OCI-LY7 (cell line): ENCODE results near the gene C20orf96. TPM values are rescaled to one million over a fixed set of nuclear protein-coding genes. Genes with fewer than 3 reads are reported as not detected.
A peak's percentile ranks its signal among the peaks of the same experiment; 100 is the strongest.

Experiments
- BruUV-seq: library from RNA; stranded (reverse); fragments of 400-500 nt; replicated peaks from 2 replicates; lab custom pipeline; 2021; lab: Mats Ljungman, UMichigan
- CTCF ChIA-PET: fragments of 300-600 bp; sonication (Branson Sonifier 250); formaldehyde crosslinking; loops from one replicate; lab custom pipeline; 2022; ENCODE audit warnings: antibody characterized with exemption; ENCODE audit not compliant: unreplicated experiment; lab: Charles Lee
- POLR2A ChIA-PET: fragments of 300-600 bp; sonication (Branson Sonifier 250); formaldehyde crosslinking; loops from one replicate; lab custom pipeline; 2022; ENCODE audit warnings: antibody characterized with exemption; lab: Charles Lee
- DNase-seq: peaks from one replicate; pipeline ENCODE4 v3.0.0-alpha.2; 2015; ENCODE audit warnings: low spot score
- H2AFZ ChIP-seq: fragments of 200-600 bp; sonication (generic), shearing (Covaris generic); 2 replicates; pipeline ENCODE4 v1.6.1; 2014; ENCODE audit warnings: mild to moderate bottlenecking, antibody characterized with exemption, low read length, moderate library complexity
- H3K27ac ChIP-seq: fragments of 200-600 bp; sonication (generic); 2 replicates; pipeline ENCODE4 v1.5.1; 2014; ENCODE audit warnings: mixed run types, low read depth, mild to moderate bottlenecking, moderate library complexity, low read length, inconsistent platforms; ENCODE audit not compliant: poor library complexity, severe bottlenecking
- H3K36me3 ChIP-seq: fragments of 200-600 bp; sonication (generic); 2 replicates; pipeline ENCODE4 v1.6.1; 2014; ENCODE audit warnings: mild to moderate bottlenecking, antibody characterized with exemption, low read length, moderate library complexity, mixed read lengths; ENCODE audit not compliant: insufficient read depth
- H3K4me1 ChIP-seq: fragments of 200-600 bp; sonication (generic); 2 replicates; pipeline ENCODE4 v1.5.1; 2014; ENCODE audit warnings: mild to moderate bottlenecking, low read length; ENCODE audit not compliant: insufficient read depth, poor library complexity, severe bottlenecking
- H3K4me2 ChIP-seq: fragments of 200-600 bp; sonication (generic); 2 replicates; pipeline ENCODE4 v1.6.1; 2014; ENCODE audit warnings: mild to moderate bottlenecking, low read length
- H3K4me3 ChIP-seq: fragments of 200-600 bp; sonication (generic); 2 replicates; pipeline ENCODE4 v1.5.1; 2014; ENCODE audit warnings: mild to moderate bottlenecking, low read depth, low read length; ENCODE audit not compliant: poor library complexity, severe bottlenecking
- H3K79me2 ChIP-seq: fragments of 200-600 bp; sonication (generic); 2 replicates; pipeline ENCODE4 v1.6.1; 2016; ENCODE audit warnings: low read depth, mild to moderate bottlenecking, low read length, moderate library complexity, mixed read lengths; ENCODE audit not compliant: insufficient read depth
- H3K9me2 ChIP-seq: fragments of 200-600 bp; sonication (generic); 2 replicates; pipeline ENCODE4 v1.6.1; 2016; ENCODE audit warnings: mild to moderate bottlenecking, low read length, mixed read lengths; ENCODE audit not compliant: insufficient read depth
- H3K9me3 ChIP-seq: fragments of 200-600 bp; sonication (generic); 2 replicates; pipeline ENCODE4 v1.6.1; 2014; ENCODE audit warnings: mild to moderate bottlenecking, mixed run types, low read length, mixed read lengths
- H4K20me1 ChIP-seq: fragments of 200-600 bp; sonication (generic); 2 replicates; pipeline ENCODE4 v1.6.1; 2014; ENCODE audit warnings: mild to moderate bottlenecking, antibody characterized with exemption, low read length, moderate library complexity, mixed read lengths; ENCODE audit not compliant: insufficient read depth
- CTCF ChIP-seq: fragments of 200-600 bp; sonication (generic); conservative IDR thresholded peaks from 2 replicates; pipeline ENCODE4 v1.5.1; 2014; ENCODE audit warnings: mild to moderate bottlenecking, antibody characterized with exemption, low read length, moderate library complexity, mixed read lengths
- EZH2phosphoT487 ChIP-seq: fragments of 200-600 bp; sonication (generic); IDR thresholded peaks from 2 replicates; pipeline ENCODE4 v1.6.1; 2018; ENCODE audit warnings: low read depth, borderline replicate concordance, mild to moderate bottlenecking, mixed run types, antibody characterized with exemption, low read length, moderate library complexity, mixed read lengths
- intact Hi-C: fragments of 100-400 bp; cut with micrococcal nuclease; formaldehyde crosslinking; loops from one replicate; pipeline ENCODE4 v1.10.0; 2022; ENCODE audit not compliant: unreplicated experiment
- total RNA-seq, 2 experiments: library from RNA; depleted of rRNA in 1 of 2; stranded (reverse); fragments of >200 nt in 1 of 2; shearing (Covaris generic) in 1 of 2; gene quantifications; 2 replicates each; pipeline ENCODE4 v1.2.3, GENCODE V29; 2014 to 2022

C20orf96 gene
- total RNA-seq, 2 experiments from 2014 or later, result 2.6 to 13.1 TPM

GRCh38 chr20:328975-329695 is 38.6 kb upstream of the C20orf96 start:
- Histone ChIP-seq H3K9me3 (no peaks in the 10 kb centered on the region), H3K4me1 (peaks cover 24% of the 10 kb centered on the region), H4K20me1 (peaks cover 19% of the 10 kb centered on the region; the same call in 1 of the 2 replicates), H3K27ac (peak overlapping the region; percentile 16), H3K9me2 (no peaks in the 10 kb centered on the region), H2AFZ (no peak overlapping the region), H3K36me3 (peaks cover 36% of the 10 kb centered on the region), H3K4me3 (peak overlapping the region; percentile 98), H3K4me2 (peak overlapping the region; percentile 91), H3K79me2 (peaks cover 35% of the 10 kb centered on the region)
- CTCF ChIA-PET, result interaction anchor here (0.6 kb wide), 1 partner anchor 28 kb away, joined by 3 read pairs; no protein-coding TSS in a partner anchor
- TF ChIP-seq EZH2phosphoT487 (no peak), CTCF (no peak)
- DNase-seq, result no peak
- intact Hi-C loops, result no loop called here
- POLR2A ChIA-PET, result interaction anchor here (0.5 to 0.7 kb wide), 3 partner anchors 37 to 168 kb away, joined by 3 to 5 read pairs (median 4); no protein-coding TSS in a partner anchor
- no TSS peak for BruUV-seq

GRCh38 chr20:328027-328974 is 37.8 kb upstream of the C20orf96 start:
- peak overlapping the region; percentile 98 for H3K4me3 ChIP-seq
- CTCF ChIA-PET, result no interaction called here
- H3K4me2 ChIP-seq, result peak overlapping the region; percentile 91
- H3K9me2 ChIP-seq, result no peaks in the 10 kb centered on the region
- intact Hi-C loops, result no loop called here
- TF ChIP-seq CTCF, result no peak
- TF ChIP-seq EZH2phosphoT487, result no peak
- H3K27ac ChIP-seq, result peak overlapping the region; percentile 85
- BruUV-seq, result no TSS peak
- peaks cover 35% of the 10 kb centered on the region for H3K79me2 ChIP-seq
- H2AFZ ChIP-seq, result no peak overlapping the region
- DNase-seq, result no peak
- peaks cover 30% of the 10 kb centered on the region for H3K4me1 ChIP-seq
- POLR2A ChIA-PET, result interaction anchor here (0.5 to 0.7 kb wide), 4 partner anchors 38 to 1698 kb away, joined by 3 to 5 read pairs (median 4); no protein-coding TSS in a partner anchor
- H4K20me1 ChIP-seq, result peaks cover 19% of the 10 kb centered on the region; the same call in 1 of the 2 replicates
- H3K9me3 ChIP-seq, result no peaks in the 10 kb centered on the region
- H3K36me3 ChIP-seq, result peaks cover 36% of the 10 kb centered on the region
